Large intestine (tissue), 3 donors: ENCODE measurements around the gene NBEAL2. TPM values are rescaled to one million over a fixed set of nuclear protein-coding genes. Genes with fewer than 3 reads are reported as not detected.

ENCODE experiments used
- DNase-seq, 2 donors: peaks; one replicate each; pipeline versions ENCODE4 v3.0.0 to v3.0.0-alpha.2; 2013
- H3K27ac ChIP-seq: one replicate; pipeline ENCODE4 v1.5.1; 2013; ENCODE audit warnings: low read length
- H3K27me3 ChIP-seq: 2 replicates; pipeline ENCODE4 v1.6.1; 2013; ENCODE audit warnings: low read length; ENCODE audit not compliant: control insufficient read depth, insufficient read depth
- H3K36me3 ChIP-seq: 2 replicates; pipeline ENCODE4 v1.6.1; 2013; ENCODE audit warnings: low read length; ENCODE audit not compliant: control insufficient read depth, insufficient read depth
- H3K4me1 ChIP-seq: one replicate; pipeline ENCODE4 v1.6.1; 2013; ENCODE audit warnings: low read length; ENCODE audit not compliant: control insufficient read depth, insufficient read depth
- H3K4me3 ChIP-seq: one replicate; pipeline ENCODE4 v1.5.1; 2013; ENCODE audit warnings: low read length
- H3K9me3 ChIP-seq: one replicate; pipeline ENCODE4 v1.6.1; 2013; ENCODE audit warnings: mild to moderate bottlenecking, low read depth, low read length, moderate library complexity; ENCODE audit not compliant: control insufficient read depth
- WGBS: methylation state at CpG from one replicate; pipeline ENCODE4 v1.1.5; 2013; ENCODE audit warnings: low lambda C conversion rate; ENCODE audit not compliant: insufficient coverage; 5-methylcytosine and 5-hydroxymethylcytosine counted together
- polyA plus RNA-seq: library from polyadenylated mRNA; unstranded; fragments of 120-200 nt; gene quantifications from one replicate; pipeline ENCODE4 v1.2.1, GENCODE V29; 2013

The NBEAL2 gene
- polyA plus RNA-seq, 1 donor = 40.8 TPM

- no peaks in the 10 kb centered on the region for H3K27me3 ChIP-seq
- WGBS = no CpG with 5 or more reads among the region's 3 CpGs
- H3K9me3 ChIP-seq = no peaks in the 10 kb centered on the region
- no peak overlapping the region for H3K4me3 ChIP-seq
- peak overlapping the region; percentile 15 for H3K27ac ChIP-seq
- peaks cover 40% of the 10 kb centered on the region for H3K4me1 ChIP-seq
- DNase-seq = no peak
- H3K36me3 ChIP-seq = peaks cover 24% of the 10 kb centered on the region
These were observed 7.4 kb downstream of the NBEAL2 start for GRCh38 chr3:46986782-46987310.

GRCh38 chr3:46987319-46987742 is 7.9 kb downstream of the NBEAL2 start:
- peak overlapping the region; percentile 39 for H3K27ac ChIP-seq
- peak; percentile 63 to 81 for DNase-seq
- no CpG with 5 or more reads among the region's 9 CpGs for WGBS
- no peaks in the 10 kb centered on the region for H3K9me3 ChIP-seq
- H3K27me3 ChIP-seq = no peaks in the 10 kb centered on the region
- H3K4me3 ChIP-seq = no peak overlapping the region
- H3K36me3 ChIP-seq = peaks cover 24% of the 10 kb centered on the region
- H3K4me1 ChIP-seq = peaks cover 36% of the 10 kb centered on the region

- Histone ChIP-seq H3K4me1 (peaks cover 32% of the 10 kb centered on the region), H3K9me3 (no peaks in the 10 kb centered on the region), H3K4me3 (no peak overlapping the region), H3K27me3 (no peaks in the 10 kb centered on the region), H3K27ac (peak overlapping the region; percentile 39), H3K36me3 (peaks cover 24% of the 10 kb centered on the region)
- DNase-seq = peak; percentile 58 to 79
- WGBS = no CpG with 5 or more reads among the region's 16 CpGs
These were observed 8.4 kb downstream of the NBEAL2 start for GRCh38 chr3:46987743-46988401.

GRCh38 chr3:46988616-46989015 is 9.2 kb downstream of the NBEAL2 start:
- Histone ChIP-seq H3K36me3 (peaks cover 25% of the 10 kb centered on the region), H3K9me3 (no peaks in the 10 kb centered on the region), H3K27me3 (no peaks in the 10 kb centered on the region), H3K4me3 (no peak overlapping the region), H3K27ac (no peak overlapping the region), H3K4me1 (peaks cover 32% of the 10 kb centered on the region)
- no peak for DNase-seq
- no CpG with 5 or more reads among the region's 4 CpGs for WGBS

GRCh38 chr3:46989146-46989810 is 9.8 kb downstream of the NBEAL2 start:
- Histone ChIP-seq H3K27me3 (no peaks in the 10 kb centered on the region), H3K27ac (no peak overlapping the region), H3K36me3 (peaks cover 28% of the 10 kb centered on the region), H3K4me3 (no peak overlapping the region), H3K4me1 (peaks cover 32% of the 10 kb centered on the region), H3K9me3 (no peaks in the 10 kb centered on the region)
- no CpG with 5 or more reads among the region's 17 CpGs for WGBS
- DNase-seq = no peak

- DNase-seq = no peak
- Histone ChIP-seq H3K4me1 (peaks cover 23% of the 10 kb centered on the region), H3K27ac (no peak overlapping the region)
These were observed 11.3 kb downstream of the NBEAL2 start for GRCh38 chr3:46990573-46991374.

GRCh38 chr3:46991406-46992165 is 12.1 kb downstream of the NBEAL2 start:
- no peak overlapping the region for H3K4me3 ChIP-seq
- no CpG with 5 or more reads among the region's 16 CpGs for WGBS
- H3K9me3 ChIP-seq = no peaks in the 10 kb centered on the region
- no peak for DNase-seq
- peaks cover 16% of the 10 kb centered on the region for H3K4me1 ChIP-seq
- H3K27ac ChIP-seq = no peak overlapping the region
- no peaks in the 10 kb centered on the region for H3K27me3 ChIP-seq
- H3K36me3 ChIP-seq = peaks cover 30% of the 10 kb centered on the region

More at GRCh38 chr3:46990573-46991374, 11.3 kb downstream of the NBEAL2 start:
- Histone ChIP-seq H3K27me3 (no peaks in the 10 kb centered on the region), H3K9me3 (no peaks in the 10 kb centered on the region), H3K4me3 (no peak overlapping the region), H3K36me3 (peaks cover 30% of the 10 kb centered on the region)
- no CpG with 5 or more reads among the region's 11 CpGs for WGBS

- no peak for DNase-seq
- H3K4me1 ChIP-seq = peaks cover 9% of the 10 kb centered on the region
- WGBS = no CpG with 5 or more reads among the region's 9 CpGs
- no peaks in the 10 kb centered on the region for H3K27me3 ChIP-seq
- no peaks in the 10 kb centered on the region for H3K9me3 ChIP-seq
- no peak overlapping the region for H3K27ac ChIP-seq
- H3K4me3 ChIP-seq = no peak overlapping the region
- peaks cover 35% of the 10 kb centered on the region for H3K36me3 ChIP-seq
These were observed 12.8 kb downstream of the NBEAL2 start for GRCh38 chr3:46992231-46992630.

- peaks cover 6% of the 10 kb centered on the region for H3K4me1 ChIP-seq
- H3K27ac ChIP-seq = no peak overlapping the region
- H3K27me3 ChIP-seq = no peaks in the 10 kb centered on the region
- no peak overlapping the region for H3K4me3 ChIP-seq
- WGBS = no CpG with 5 or more reads among the region's 2 CpGs
- no peaks in the 10 kb centered on the region for H3K9me3 ChIP-seq
- H3K36me3 ChIP-seq = peaks cover 35% of the 10 kb centered on the region
- no peak for DNase-seq
These were observed 13.8 kb downstream of the NBEAL2 start for GRCh38 chr3:46993292-46993691.

- Histone ChIP-seq H3K4me1 (peaks cover 12% of the 10 kb centered on the region), H3K27ac (no peak overlapping the region), H3K36me3 (peaks cover 36% of the 10 kb centered on the region), H3K9me3 (no peaks in the 10 kb centered on the region), H3K27me3 (no peaks in the 10 kb centered on the region), H3K4me3 (no peak overlapping the region)
- 80% methylated on average over 1 of the region's 7 CpGs for WGBS
- DNase-seq = no peak
These were observed 14.5 kb downstream of the NBEAL2 start for GRCh38 chr3:46993986-46994385.
